PC-3 (cell line): ENCODE results near the gene RASA4. TPM values are rescaled to one million over a fixed set of nuclear protein-coding genes. Genes with fewer than 3 reads are reported as not detected.
"Not testable (repeated sequence)": the region's sequence is repeated elsewhere in the genome, so short reads cannot be mapped to it uniquely, and the experiment has no call there.

Source experiments
- ATAC-seq: fragments of 200-7000 bp; cut with Tn5 transposase; 2 replicates; pipeline ENCODE4 v1.9.1; 2020; ENCODE audit warnings: mild to moderate bottlenecking, moderate library complexity
- BruUV-seq: library from RNA; stranded (reverse); fragments of 400-500 nt; replicated peaks from 2 replicates; lab custom pipeline; 2021; lab: Mats Ljungman, UMichigan
- CTCF ChIA-PET: fragments of 300-600 bp; sonication (Branson Sonifier 250); formaldehyde crosslinking; loops from one replicate; lab custom pipeline; 2022; ENCODE audit warnings: antibody characterized with exemption; lab: Charles Lee
- POLR2A ChIA-PET: fragments of 300-600 bp; sonication (Branson Sonifier 250); formaldehyde crosslinking; loops from one replicate; lab custom pipeline; 2022; ENCODE audit warnings: antibody characterized with exemption; ENCODE audit not compliant: unreplicated experiment; lab: Charles Lee
- DNase-seq: peaks from one replicate; pipeline ENCODE4 v3.0.0-alpha.2; 2015
- H2AFZ ChIP-seq: fragments of 300-600 bp; sonication (generic); 2 replicates; pipeline ENCODE4 v1.6.0; 2016; ENCODE audit warnings: antibody characterized with exemption, low read length
- H3F3A ChIP-seq: fragments of 300-600 bp; sonication (generic); one replicate; pipeline ENCODE4 v1.6.0; 2017; ENCODE audit warnings: antibody characterized with exemption, low read length, control low read depth, mild to moderate bottlenecking; ENCODE audit not compliant: unreplicated experiment
- H3K27ac ChIP-seq: fragments of 300-600 bp; sonication (generic); 2 replicates; pipeline ENCODE4 v1.5.1; 2016; ENCODE audit warnings: mild to moderate bottlenecking, low read length
- H3K27me3 ChIP-seq: fragments of 300-600 bp; sonication (generic); 2 replicates; pipeline ENCODE4 v1.6.1; 2016; ENCODE audit warnings: low read length, mixed read lengths
- H3K36me3 ChIP-seq: fragments of 300-600 bp; sonication (generic); 2 replicates; pipeline ENCODE4 v1.6.1; 2016; ENCODE audit warnings: low read depth, mixed run types, low read length, mixed read lengths
- H3K4me1 ChIP-seq: fragments of 300-600 bp; sonication (generic); 2 replicates; pipeline ENCODE4 v1.5.1; 2016; ENCODE audit warnings: low read length; ENCODE audit not compliant: insufficient read depth
- H3K4me2 ChIP-seq: fragments of 300-600 bp; sonication (generic); 2 replicates; pipeline ENCODE4 v1.6.0; 2016; ENCODE audit warnings: low read length
- H3K4me3 ChIP-seq: fragments of 300-600 bp; sonication (generic); 2 replicates; pipeline ENCODE4 v1.5.1; 2016; ENCODE audit warnings: mild to moderate bottlenecking, low read length, mixed read lengths
- H3K79me2 ChIP-seq: fragments of 300-600 bp; sonication (generic); 2 replicates; pipeline ENCODE4 v1.6.1; 2017; ENCODE audit warnings: low read length, mixed read lengths
- H3K9ac ChIP-seq: fragments of 300-600 bp; sonication (generic); 2 replicates; pipeline ENCODE4 v1.6.0; 2016; ENCODE audit warnings: mild to moderate bottlenecking, low read length
- H3K9me2 ChIP-seq: fragments of 300-600 bp; sonication (generic); replicated peaks from 2 replicates; pipeline ENCODE4 v1.6.1; 2016; ENCODE audit warnings: mixed run types, low read length, mixed read lengths
- H3K9me3 ChIP-seq: fragments of 300-600 bp; sonication (generic); 2 replicates; pipeline ENCODE4 v1.6.1; 2016; ENCODE audit warnings: low read length, mixed read lengths
- H4K20me1 ChIP-seq: fragments of 300-600 bp; sonication (generic); 2 replicates; pipeline ENCODE4 v1.6.1; 2016; ENCODE audit warnings: low read length, mixed read lengths
- intact Hi-C: fragments of 100-400 bp; cut with micrococcal nuclease; formaldehyde crosslinking; loops from 2 replicates; pipeline ENCODE4 v1.9.0; 2023
- total RNA-seq: library from RNA; depleted of rRNA; stranded (reverse); fragments of >200 nt; gene quantifications from 2 replicates; pipeline ENCODE4 v1.2.3, GENCODE V29; 2014

RASA4 gene
- total RNA-seq, 1 experiment from 2014 or later: 6.7 TPM

- H3K27ac ChIP-seq, H3K9me2 ChIP-seq, H3K27me3 ChIP-seq, H2AFZ ChIP-seq, CTCF ChIA-PET, H3K9ac ChIP-seq, H3F3A ChIP-seq, ATAC-seq, H3K4me1 ChIP-seq, H3K36me3 ChIP-seq, DNase-seq, BruUV-seq, H4K20me1 ChIP-seq, H3K4me3 ChIP-seq, H3K4me2 ChIP-seq, H3K9me3 ChIP-seq, H3K79me2 ChIP-seq, POLR2A ChIA-PET, intact Hi-C loops: not testable (repeated sequence)
Observed at GRCh38 chr7:102615930-102616329, 626 bp downstream of the RASA4 start.

GRCh38 chr7:102614873-102615272, 1.7 kb downstream of the RASA4 start:
- H3K9me3 ChIP-seq, ATAC-seq, POLR2A ChIA-PET, DNase-seq, H3K9ac ChIP-seq, BruUV-seq, H3K36me3 ChIP-seq, H3K27me3 ChIP-seq, H3F3A ChIP-seq, H2AFZ ChIP-seq, H4K20me1 ChIP-seq, H3K9me2 ChIP-seq, intact Hi-C loops, H3K4me3 ChIP-seq, H3K4me2 ChIP-seq, H3K27ac ChIP-seq, CTCF ChIA-PET, H3K79me2 ChIP-seq, H3K4me1 ChIP-seq: not testable (repeated sequence)

- CTCF ChIA-PET, H2AFZ ChIP-seq, DNase-seq, H3K9ac ChIP-seq, H3F3A ChIP-seq, H3K79me2 ChIP-seq, POLR2A ChIA-PET, H3K4me2 ChIP-seq, intact Hi-C loops, H3K4me3 ChIP-seq, H3K27me3 ChIP-seq, H3K4me1 ChIP-seq, H3K9me2 ChIP-seq, H3K36me3 ChIP-seq, H3K9me3 ChIP-seq, H3K27ac ChIP-seq, BruUV-seq, H4K20me1 ChIP-seq: not testable (repeated sequence)
- ATAC-seq: peak; percentile 46
Observed at GRCh38 chr7:102614346-102614697, 2.2 kb downstream of the RASA4 start.

GRCh38 chr7:102613575-102614345, 2.8 kb downstream of the RASA4 start:
- H3F3A ChIP-seq, H3K9me2 ChIP-seq, POLR2A ChIA-PET, ATAC-seq, H3K4me2 ChIP-seq, intact Hi-C loops, H3K27ac ChIP-seq, H4K20me1 ChIP-seq, BruUV-seq, H3K27me3 ChIP-seq, H3K9me3 ChIP-seq, H3K79me2 ChIP-seq, CTCF ChIA-PET, H3K9ac ChIP-seq, DNase-seq, H3K4me1 ChIP-seq, H3K4me3 ChIP-seq, H2AFZ ChIP-seq, H3K36me3 ChIP-seq: not testable (repeated sequence)

GRCh38 chr7:102611675-102612325, 4.8 kb downstream of the RASA4 start:
- H2AFZ ChIP-seq, H3K4me1 ChIP-seq, DNase-seq, H3K9ac ChIP-seq, H3F3A ChIP-seq, BruUV-seq, H3K9me3 ChIP-seq, ATAC-seq, H3K4me2 ChIP-seq, H3K4me3 ChIP-seq, H3K36me3 ChIP-seq, H3K9me2 ChIP-seq, CTCF ChIA-PET, H4K20me1 ChIP-seq, H3K27ac ChIP-seq, H3K79me2 ChIP-seq, H3K27me3 ChIP-seq, intact Hi-C loops, POLR2A ChIA-PET: not testable (repeated sequence)

- H3K4me2 ChIP-seq, H3K27ac ChIP-seq, POLR2A ChIA-PET, H3K9me3 ChIP-seq, H3K36me3 ChIP-seq, DNase-seq, H3K27me3 ChIP-seq, H3K9ac ChIP-seq, intact Hi-C loops, H3K4me3 ChIP-seq, H3K79me2 ChIP-seq, H4K20me1 ChIP-seq, H3K9me2 ChIP-seq, BruUV-seq, H3K4me1 ChIP-seq, CTCF ChIA-PET, H3F3A ChIP-seq, H2AFZ ChIP-seq: not testable (repeated sequence)
- peak; percentile 64 for ATAC-seq
Observed at GRCh38 chr7:102611013-102611674, 5.4 kb downstream of the RASA4 start.
